Hepatocyte (in vitro differentiated cells): ENCODE data around the gene LGALS14.

Experiments used
- EZH2 ChIP-seq: fragments of 200-600 bp; sonication (generic); IDR thresholded peaks from 2 replicates; pipeline ENCODE4 v1.6.1; 2016; ENCODE audit warnings: antibody characterized with exemption, mild to moderate bottlenecking, borderline replicate concordance
- EZH2phosphoT487 ChIP-seq: fragments of 200-600 bp; sonication (generic); IDR thresholded peaks from one replicate; pipeline ENCODE4 v1.6.1; 2018; ENCODE audit warnings: antibody characterized with exemption, mild to moderate bottlenecking, low read depth, moderate library complexity; ENCODE audit not compliant: unreplicated experiment, severe bottlenecking
- TF ChIP-seq, protein P1 (sequence below): fragments of 200-600 bp; sonication (generic); IDR thresholded peaks from 2 replicates; pipeline ENCODE4 v1.5.1; 2016; ENCODE audit warnings: antibody characterized with exemption, mild to moderate bottlenecking; ENCODE audit not compliant: poor library complexity

DNA sequence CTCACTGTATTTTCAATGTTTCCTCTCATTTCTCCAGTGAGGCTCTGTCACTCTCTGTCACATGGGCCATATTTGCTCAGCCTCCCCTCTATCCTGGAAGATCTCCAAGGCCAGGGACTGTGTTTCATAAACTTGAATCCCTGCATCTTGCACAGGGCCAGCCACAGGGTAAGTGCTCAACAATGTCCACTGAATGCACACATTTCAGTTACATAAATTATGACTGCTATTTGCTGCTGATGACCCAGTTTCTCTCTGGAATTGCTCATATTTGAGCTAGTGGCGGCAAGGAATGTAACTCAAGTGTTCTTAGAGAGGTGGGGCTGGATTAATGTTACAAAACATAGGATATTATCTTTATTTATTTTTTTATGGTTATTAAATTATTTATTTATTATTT lies 27.4 kb downstream of the LGALS14 start:
- TF ChIP-seq, protein P1, sequence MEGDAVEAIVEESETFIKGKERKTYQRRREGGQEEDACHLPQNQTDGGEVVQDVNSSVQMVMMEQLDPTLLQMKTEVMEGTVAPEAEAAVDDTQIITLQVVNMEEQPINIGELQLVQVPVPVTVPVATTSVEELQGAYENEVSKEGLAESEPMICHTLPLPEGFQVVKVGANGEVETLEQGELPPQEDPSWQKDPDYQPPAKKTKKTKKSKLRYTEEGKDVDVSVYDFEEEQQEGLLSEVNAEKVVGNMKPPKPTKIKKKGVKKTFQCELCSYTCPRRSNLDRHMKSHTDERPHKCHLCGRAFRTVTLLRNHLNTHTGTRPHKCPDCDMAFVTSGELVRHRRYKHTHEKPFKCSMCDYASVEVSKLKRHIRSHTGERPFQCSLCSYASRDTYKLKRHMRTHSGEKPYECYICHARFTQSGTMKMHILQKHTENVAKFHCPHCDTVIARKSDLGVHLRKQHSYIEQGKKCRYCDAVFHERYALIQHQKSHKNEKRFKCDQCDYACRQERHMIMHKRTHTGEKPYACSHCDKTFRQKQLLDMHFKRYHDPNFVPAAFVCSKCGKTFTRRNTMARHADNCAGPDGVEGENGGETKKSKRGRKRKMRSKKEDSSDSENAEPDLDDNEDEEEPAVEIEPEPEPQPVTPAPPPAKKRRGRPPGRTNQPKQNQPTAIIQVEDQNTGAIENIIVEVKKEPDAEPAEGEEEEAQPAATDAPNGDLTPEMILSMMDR = no peak
- TF ChIP-seq EZH2 (no peak), EZH2phosphoT487 (no peak)
